Embryonic facial prominence (tissue), 1 donor: Measurements from ENCODE around the gene ORM2.
"Not testable (repeated sequence)": the region's sequence is repeated elsewhere in the genome, so short reads cannot be mapped to it uniquely, and the experiment has no call there.

Experiments
- DNase-seq: peaks from one replicate; pipeline ENCODE4 v3.0.0-alpha.2; 2016; ENCODE audit errors: extremely low spot score

The ORM2 gene

GRCh38 chr9:114314256-114314867, 15.3 kb upstream of the ORM2 start:
- DNase-seq: no peak

- DNase-seq: no peak
Observed at GRCh38 chr9:114314881-114315722, 14.6 kb upstream of the ORM2 start.

- no peak for DNase-seq
Observed at GRCh38 chr9:114315723-114316363, 13.8 kb upstream of the ORM2 start.

GRCh38 chr9:114316605-114317230, 13.0 kb upstream of the ORM2 start:
- DNase-seq: no peak

GRCh38 chr9:114317665-114318357, 11.9 kb upstream of the ORM2 start:
- DNase-seq: no peak

GRCh38 chr9:114318416-114318815, 11.3 kb upstream of the ORM2 start:
- DNase-seq: no peak

GRCh38 chr9:114319147-114319546, 10.5 kb upstream of the ORM2 start:
- DNase-seq: no peak

GRCh38 chr9:114320710-114321109, 9.0 kb upstream of the ORM2 start:
- DNase-seq: not testable (repeated sequence)

- DNase-seq: no peak
Observed at GRCh38 chr9:114321759-114322158, 7.9 kb upstream of the ORM2 start.

- not testable (repeated sequence) for DNase-seq
Observed at GRCh38 chr9:114322160-114322818, 7.4 kb upstream of the ORM2 start.

GRCh38 chr9:114322831-114323531, 6.7 kb upstream of the ORM2 start, which contains the start of gene ORM1:
ORM1 (plus strand) TSS chr9:114323098; CDS start chr9:114323134, 36 bp downstream.
- DNase-seq: not testable (repeated sequence)

GRCh38 chr9:114323849-114324248, 5.8 kb upstream of the ORM2 start:
- DNase-seq: not testable (repeated sequence)

- DNase-seq: no peak
Observed at GRCh38 chr9:114324492-114324891, 5.2 kb upstream of the ORM2 start.

- not testable (repeated sequence) for DNase-seq
Observed at GRCh38 chr9:114324965-114325364, 4.7 kb upstream of the ORM2 start.

GRCh38 chr9:114325684-114326254, 3.9 kb upstream of the ORM2 start:
- not testable (repeated sequence) for DNase-seq

GRCh38 chr9:114327749-114328148, 1.9 kb upstream of the ORM2 start:
- no peak for DNase-seq

- DNase-seq: not testable (repeated sequence)
Observed at GRCh38 chr9:114328357-114328820, 1.3 kb upstream of the ORM2 start.

- DNase-seq: not testable (repeated sequence)
Observed at GRCh38 chr9:114328937-114329624, 588 bp upstream of the ORM2 start.

- no peak for DNase-seq
Observed at GRCh38 chr9:114330636-114331035, 967 bp downstream of the ORM2 start.
